Motor neuron (in vitro differentiated cells): ENCODE results near the gene FAM98C. TPM values are rescaled to one million over a fixed set of nuclear protein-coding genes. Genes with fewer than 3 reads are reported as not detected.
"Not testable (repeated sequence)": the region's sequence is repeated elsewhere in the genome, so short reads cannot be mapped to it uniquely, and the experiment has no call there.

Source experiments
- ATAC-seq, 8 experiments: fragments of 200-7000 bp; cut with Tn5 transposase; replicated peaks in 6 of 8; 2 replicates each; pipeline ENCODE4 v1.8.0; 2021; ENCODE audit warnings: mild to moderate bottlenecking in 8 of 8, moderate library complexity in 8 of 8
- H3K27ac ChIP-seq, 2 donors: fragments of 250-450 bp; sonication (Bioruptor Pico); 2 replicates each; pipeline ENCODE4 v1.9.0; 2021; ENCODE audit warnings: antibody characterized with exemption in 2 of 2, mild to moderate bottlenecking in 2 of 2, moderate library complexity in 1 of 2
- H3K4me1 ChIP-seq, 2 donors: fragments of 250-450 bp; sonication (Bioruptor Pico); replicated peaks in 1 of 2; 2 replicates each; pipeline ENCODE4 v1.6.1; 2021; ENCODE audit warnings: antibody characterized with exemption in 2 of 2, mild to moderate bottlenecking in 2 of 2, moderate library complexity in 1 of 2
- H3K4me3 ChIP-seq, 5 donors: fragments of 250-450 bp; sonication (Bioruptor Pico); 2 replicates each; pipeline ENCODE4 v1.9.0; 2021; ENCODE audit warnings: antibody characterized with exemption in 5 of 5, mild to moderate bottlenecking in 5 of 5, moderate library complexity in 4 of 5
- whole genome bisulfite sequencing, 10 experiments: fragments of 450-650 bp; shearing (Covaris generic); methylation state at CpG; one replicate each; pipeline ENCODE4 v1.0.0; 2022; 5-methylcytosine and 5-hydroxymethylcytosine counted together
- in situ Hi-C, 9 experiments: fragments of 400-800 bp; cut with MboI; loops; one replicate each; pipeline ENCODE4 v1.15.0; 2021; ENCODE audit warnings: low sequenced_read_pairs in 9 of 9, low pct_unique_long_range_greater_than_20kb in 2 of 9; ENCODE audit not compliant: unreplicated experiment in 9 of 9
- total RNA-seq, 8 experiments: library from RNA; unstranded; fragments of 300-600 nt; gene quantifications; 2 replicates each; pipeline versions ENCODE4 v1.2.3 to v1.2.4, GENCODE V29; 2022

FAM98C gene
- total RNA-seq, 8 experiments from 2014 or later, result 7.8 to 13.6 (median 12.2) TPM

DNA sequence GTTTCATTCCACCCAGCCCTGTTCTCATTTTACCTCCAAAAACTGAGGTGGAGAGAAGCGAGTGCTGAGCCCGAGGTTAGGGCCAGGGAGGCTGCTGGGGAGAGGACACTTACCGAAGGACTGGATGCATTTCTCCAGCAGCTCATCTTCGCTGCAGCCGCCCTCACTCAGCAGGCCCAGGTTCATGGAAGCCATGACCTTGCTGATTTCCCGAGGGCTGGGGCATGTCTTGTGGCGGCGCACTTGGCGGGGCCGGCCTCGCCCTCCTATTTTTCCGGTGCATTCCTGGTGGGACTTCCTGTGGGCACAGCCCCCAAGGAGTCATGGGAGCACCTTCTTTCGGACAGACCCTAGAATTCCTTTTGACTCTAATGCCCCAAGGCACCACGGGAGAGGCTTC, 19.0 kb downstream of the FAM98C start:
- Histone ChIP-seq H3K27ac (no peak overlapping the region), H3K4me3 (no peak overlapping the region), H3K4me1 (peaks cover 11 to 17% of the 10 kb centered on the region in 2 donors)
- 56 to 87% (median 80%) methylated on average over 1 to 13 of the region's 14 CpGs; no CpG with 5 or more reads in 3 of the 10 experiments for WGBS, 10 experiments
- no peak for ATAC-seq
- in situ Hi-C loops, result loop anchor here in 6 of 9 experiments (25.0 kb wide), 3 partner anchors 215 to 515 kb away; partner anchors contain the start of genes CCER2 (in 3 of the 6), ACTN4 (in 2 of the 6), MRPS12 (in 1 of the 6) and SARS2 (in 1 of the 6)

DNA sequence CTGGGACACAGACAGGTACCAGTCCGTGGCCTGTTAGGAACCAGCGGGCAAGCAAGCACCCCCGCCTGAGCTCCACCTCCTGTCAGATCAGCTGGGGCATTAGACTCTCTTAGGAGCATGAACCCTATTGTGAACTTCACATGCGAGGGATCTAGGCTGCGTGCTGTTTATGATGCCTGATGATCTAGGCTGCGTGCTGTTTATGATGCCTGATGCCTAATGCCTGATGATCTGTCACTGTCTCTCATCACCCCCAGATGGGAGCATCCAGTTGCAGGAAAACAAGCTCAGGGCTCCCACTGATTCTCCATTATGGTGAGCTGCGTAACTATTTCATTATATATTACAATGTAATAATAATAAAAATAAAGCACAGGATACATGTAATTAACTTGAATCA, 19.5 kb downstream of the FAM98C start:
- in situ Hi-C loops, result loop anchor here in 6 of 9 experiments (25.0 kb wide), 3 partner anchors 215 to 515 kb away; partner anchors contain the start of genes CCER2 (in 3 of the 6), ACTN4 (in 2 of the 6), MRPS12 (in 1 of the 6) and SARS2 (in 1 of the 6)
- H3K4me3 ChIP-seq, result no peak overlapping the region
- peaks cover 11 to 17% of the 10 kb centered on the region in 2 donors for H3K4me1 ChIP-seq
- ATAC-seq, result peak in 1 of 8 experiments; percentile 10
- H3K27ac ChIP-seq, result no peak overlapping the region
- 40 to 100% (median 71%) methylated on average over 1 to 5 of the region's 7 CpGs; no CpG with 5 or more reads in 2 of the 10 experiments for WGBS, 10 experiments

DNA sequence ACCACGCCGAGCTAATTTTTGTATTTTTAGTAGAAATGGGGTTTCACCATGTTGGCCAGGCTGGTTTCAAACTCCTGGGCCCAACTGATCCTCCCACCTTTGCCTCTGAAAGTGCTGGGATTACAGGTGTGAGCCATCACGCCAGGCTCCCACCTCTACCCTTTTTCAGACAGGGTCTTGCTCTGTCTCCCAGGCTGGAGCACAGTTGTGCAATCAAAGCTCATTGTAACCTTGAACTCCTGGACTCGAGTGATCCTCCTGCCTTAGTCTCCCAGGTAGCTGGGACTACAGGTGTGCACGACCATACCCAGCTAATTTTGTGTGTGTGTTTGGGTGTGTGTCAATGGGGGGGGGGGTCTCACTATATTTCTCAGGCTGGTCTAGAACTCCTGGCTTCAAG, 21.4 kb downstream of the FAM98C start:
- 0 to 82% (median 39%) methylated on average over 1 to 2 of the region's 5 CpGs; no CpG with 5 or more reads in 6 of the 10 experiments for WGBS, 10 experiments
- in situ Hi-C loops, result loop anchor here in 6 of 9 experiments (25.0 kb wide), 3 partner anchors 213 to 513 kb away; partner anchors contain the start of genes CCER2 (in 3 of the 6), ACTN4 (in 2 of the 6), MRPS12 (in 1 of the 6) and SARS2 (in 1 of the 6)
- H3K27ac ChIP-seq, result no peak overlapping the region
- no peak for ATAC-seq
- peaks cover 5 to 8% of the 10 kb centered on the region in 2 donors for H3K4me1 ChIP-seq
- no peak overlapping the region for H3K4me3 ChIP-seq

DNA sequence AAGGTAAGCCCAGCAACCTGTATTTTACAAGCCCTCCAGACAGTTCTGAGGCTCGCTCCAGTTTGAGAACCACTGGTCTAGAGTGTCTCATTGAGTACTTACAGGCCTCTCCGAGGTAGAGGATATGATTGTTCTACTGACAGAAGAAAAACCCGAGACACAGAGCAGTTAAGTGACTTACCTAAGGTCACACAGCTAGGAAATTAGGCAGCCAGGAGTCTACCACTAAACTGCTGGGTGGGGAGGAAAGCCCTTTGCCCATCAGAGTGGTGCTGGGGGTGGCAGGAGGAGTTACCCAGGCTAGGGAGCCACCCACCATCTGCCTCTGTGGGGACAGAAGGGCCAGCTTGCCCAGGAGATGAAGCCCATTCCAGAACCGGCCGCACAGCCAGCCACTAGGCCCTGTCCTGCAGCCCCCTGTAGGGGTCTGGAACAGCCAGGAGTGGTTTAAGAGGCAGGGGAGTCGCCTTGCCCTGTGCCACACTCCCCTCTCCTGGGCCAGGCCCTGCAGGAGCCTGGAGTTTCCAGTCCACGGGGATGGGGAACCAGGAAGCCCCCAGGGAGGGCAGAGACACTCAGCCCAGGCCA, 22.4 kb downstream of the FAM98C start:
- in situ Hi-C loops, result no loop called here
- peaks cover 5 to 8% of the 10 kb centered on the region in 2 donors for H3K4me1 ChIP-seq
- WGBS, 10 experiments, result 15 to 100% (median 95%) methylated on average over 1 to 4 of the region's 7 CpGs; no CpG with 5 or more reads in 4 of the 10 experiments
- H3K27ac ChIP-seq, result no peak overlapping the region
- H3K4me3 ChIP-seq, result no peak overlapping the region
- ATAC-seq, result peak in 1 of 8 experiments; percentile 24

DNA sequence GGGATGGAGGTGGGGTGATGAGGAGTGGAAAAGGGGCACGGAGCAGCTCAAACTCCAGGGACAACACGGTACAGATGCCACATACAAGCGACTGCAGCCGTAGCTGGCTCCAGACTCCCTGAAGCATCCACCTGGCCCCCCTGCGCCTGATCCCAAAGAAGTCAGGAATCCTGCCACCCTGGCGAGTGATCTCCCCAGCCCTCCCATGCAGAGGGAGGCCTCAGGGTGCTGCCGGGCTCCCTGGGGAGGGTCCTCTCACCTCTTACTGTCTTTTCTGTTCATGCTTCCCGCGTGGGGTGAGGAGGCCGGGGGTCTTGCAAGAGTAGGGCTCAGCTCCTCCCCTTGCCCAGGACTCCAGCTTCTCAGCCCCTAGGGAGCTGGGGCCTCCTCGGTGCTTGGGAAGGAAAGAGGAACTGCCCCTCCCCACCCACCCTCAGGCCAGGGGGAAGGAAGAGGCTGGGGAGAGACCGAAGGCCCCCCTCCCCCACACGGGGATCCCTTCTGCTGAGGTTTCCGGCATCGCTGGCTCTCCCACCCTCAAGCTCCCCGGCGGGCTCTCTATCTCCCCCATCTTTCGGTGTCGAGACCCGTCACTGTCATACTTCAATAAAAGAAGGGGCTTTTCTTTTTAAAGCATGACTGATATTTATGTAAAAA, 23.0 kb downstream of the FAM98C start, which contains the start of gene RASGRP4:
Gene RASGRP4, minus strand, starts transcription at position 410 of the 657 bp plus-strand sequence. Its CDS starts 128 bp downstream, at position 282.
- no peak within 1 kb of the TSS for H3K4me3 ChIP-seq

DNA sequence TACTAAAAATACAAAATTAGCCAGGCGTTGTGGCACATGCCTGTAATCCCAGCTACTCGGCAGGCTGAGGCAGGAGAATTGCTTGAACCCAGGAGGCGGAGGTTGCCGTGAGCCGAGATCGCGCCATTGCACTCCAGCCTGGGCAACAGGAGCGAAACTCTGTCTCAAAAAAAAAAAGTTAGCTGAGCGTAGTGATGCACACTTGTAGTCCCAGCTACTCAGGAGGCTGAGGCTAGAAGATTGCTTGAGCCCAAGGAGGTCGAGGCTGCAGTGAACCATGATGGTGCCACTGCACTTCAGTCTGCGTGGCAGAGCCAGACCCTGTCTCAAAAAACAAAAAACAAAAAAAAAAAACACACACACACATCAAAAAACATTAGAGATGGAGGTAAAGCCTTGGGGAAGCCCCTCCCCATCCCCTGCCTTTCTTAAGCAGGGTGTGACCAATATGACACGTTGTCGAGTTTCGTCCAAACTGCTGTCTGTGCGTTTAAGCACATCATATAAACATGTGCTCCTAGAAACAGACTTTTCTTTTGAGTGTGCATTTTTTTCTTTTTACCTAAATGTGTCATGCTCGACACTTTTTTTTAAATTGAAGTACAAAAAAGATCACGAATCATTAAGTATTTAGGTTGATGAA, 24.3 kb downstream of the FAM98C start:
- H3K4me1 ChIP-seq, H3K4me3 ChIP-seq, in situ Hi-C loops, ATAC-seq, H3K27ac ChIP-seq: not testable (repeated sequence)
- WGBS, 10 experiments, result 0 to 89% (median 80%) methylated on average over 1 to 8 of the region's 17 CpGs; no CpG with 5 or more reads in 1 of the 10 experiments

More for the DNA sequence above, 23.0 kb downstream of the FAM98C start, which contains the start of gene RASGRP4:
- in situ Hi-C loops, result no loop called here
- Histone ChIP-seq H3K4me1 (peaks cover 5 to 8% of the 10 kb centered on the region in 2 donors), H3K27ac (no peak within 1 kb of the TSS)
- 20 to 76% (median 44%) methylated on average over 1 to 6 of the region's 20 CpGs; no CpG with 5 or more reads in 4 of the 10 experiments for WGBS, 10 experiments
- ATAC-seq, result peak in 5 of 8 experiments; percentile 10 to 44 (median 14)

DNA sequence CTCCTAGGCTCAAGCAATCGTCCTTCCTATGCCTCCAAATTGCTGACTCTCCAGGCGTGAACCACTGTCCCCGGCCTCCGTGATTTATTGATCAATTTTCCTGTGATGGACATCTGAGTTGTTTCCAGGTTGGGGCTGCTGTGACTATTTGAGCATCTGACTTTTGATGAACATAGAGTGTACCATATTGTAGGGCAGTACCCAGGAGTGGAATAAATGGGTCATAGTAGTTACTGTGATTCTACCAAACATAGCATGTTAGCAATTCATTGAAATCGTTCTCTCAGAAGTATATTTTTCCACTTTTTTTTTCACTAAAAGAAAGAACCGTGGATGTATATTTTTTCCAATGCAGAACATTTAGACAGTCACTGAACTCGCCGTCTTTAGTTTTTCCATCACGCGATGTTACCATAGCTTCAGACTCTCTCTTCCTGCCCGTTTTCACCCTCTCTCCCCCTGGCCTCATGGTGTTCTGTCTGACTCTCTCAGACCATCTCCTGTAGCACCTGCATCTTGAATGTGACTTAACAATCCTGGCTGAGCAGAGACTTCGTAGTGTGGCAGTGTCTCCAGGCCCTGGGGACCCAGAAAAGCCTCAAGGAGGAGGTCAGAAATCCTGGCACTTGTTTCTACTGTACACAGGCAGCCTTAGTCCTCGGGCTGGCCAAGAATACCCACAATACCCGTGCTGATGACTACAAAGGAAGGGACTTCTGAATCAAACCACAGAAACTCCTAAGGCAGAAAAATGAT, 26.3 kb downstream of the FAM98C start:
- H3K27ac ChIP-seq, result no peak overlapping the region
- 25 to 89% (median 59%) methylated on average over 2 to 12 of the region's 14 CpGs for WGBS, 10 experiments
- peaks cover 10 to 14% of the 10 kb centered on the region in 2 donors for H3K4me1 ChIP-seq
- no peak overlapping the region for H3K4me3 ChIP-seq
- in situ Hi-C loops, result no loop called here
- no peak for ATAC-seq

DNA sequence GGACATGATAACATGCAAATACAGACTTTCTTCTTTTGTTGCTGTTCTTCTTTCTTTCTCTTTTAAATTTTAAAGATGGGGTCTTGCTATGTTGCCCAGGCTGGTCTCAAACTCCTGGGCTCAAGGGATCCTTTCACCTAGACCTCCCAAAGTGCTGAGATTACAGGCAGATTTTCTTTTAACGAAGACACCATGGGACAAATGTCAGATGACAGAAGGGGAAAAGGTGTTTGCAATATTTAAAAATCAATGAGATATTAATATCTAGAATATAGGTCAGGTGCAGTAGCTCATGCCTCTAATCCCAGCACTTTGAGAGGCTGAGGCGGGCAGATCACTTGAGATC, 26.9 kb downstream of the FAM98C start:
- no peak for ATAC-seq
- no peak overlapping the region for H3K27ac ChIP-seq
- WGBS, 10 experiments, result 20 to 100% (median 79%) methylated on average over 1 to 2 of the region's 2 CpGs; no CpG with 5 or more reads in 2 of the 10 experiments
- in situ Hi-C loops, result no loop called here
- no peak overlapping the region for H3K4me3 ChIP-seq
- H3K4me1 ChIP-seq, result peaks cover 16 to 17% of the 10 kb centered on the region in 2 donors

DNA sequence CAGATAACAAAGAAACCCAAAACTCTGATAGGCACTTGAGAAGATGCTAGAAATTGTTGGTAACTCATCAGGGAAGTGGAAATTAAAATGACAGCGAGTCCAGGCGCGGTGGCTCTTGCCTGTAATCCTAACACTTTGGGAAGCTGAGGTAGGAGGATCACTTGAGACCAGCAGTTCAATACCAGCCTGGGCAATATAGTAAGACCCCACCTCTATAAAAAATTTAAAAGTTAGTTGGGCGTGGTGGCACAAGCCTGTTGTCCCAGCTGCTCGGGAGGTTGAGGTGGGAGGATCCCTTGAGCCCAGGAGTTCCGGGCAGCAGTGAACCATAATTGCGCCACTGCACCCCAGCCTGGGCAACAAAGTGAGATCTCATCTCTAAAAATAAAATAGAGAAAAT, 28.0 kb downstream of the FAM98C start:
- in situ Hi-C loops, result no loop called here
- WGBS, 10 experiments, result 47 to 100% (median 96%) methylated on average over 1 to 6 of the region's 7 CpGs
- no peak for ATAC-seq
- H3K4me3 ChIP-seq, result no peak overlapping the region
- H3K27ac ChIP-seq, result no peak overlapping the region
- peaks cover 18 to 19% of the 10 kb centered on the region in 2 donors for H3K4me1 ChIP-seq

DNA sequence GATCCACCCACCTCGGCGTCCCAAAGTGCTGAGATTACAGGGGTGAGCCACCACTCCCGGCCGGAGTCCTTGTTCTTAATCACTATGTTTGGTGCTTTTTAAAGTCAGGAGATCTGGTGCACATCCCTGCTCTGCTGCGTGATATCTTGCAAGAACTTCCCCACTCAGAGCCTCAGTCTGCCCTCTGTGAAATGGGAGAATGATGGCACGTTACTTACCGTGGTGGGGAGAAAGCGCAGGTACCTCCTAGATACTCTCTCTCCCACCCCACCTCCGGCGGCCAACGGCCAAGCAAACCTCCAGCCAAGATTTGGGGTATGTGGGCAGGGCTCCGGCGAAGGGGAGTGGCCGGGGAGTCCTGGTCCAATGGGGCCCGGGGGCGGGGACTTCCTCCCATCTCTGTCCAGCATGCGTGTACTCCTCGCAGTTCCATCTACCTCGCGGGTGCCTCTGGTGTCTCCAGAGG, 30.4 kb downstream of the FAM98C start, which contains the start of gene RYR1:
Gene RYR1, plus strand, starts transcription at position 424 of the 466 bp plus-strand sequence. CDS start 139 bp downstream, outside the sequence.
- in situ Hi-C loops, result no loop called here
- Histone ChIP-seq H3K4me1 (peaks cover 14 to 16% of the 10 kb centered on the region in 2 donors), H3K4me3 (peak within 1 kb of the TSS in 4 of 5 donors; percentile 3 to 31 (median 15)), H3K27ac (peak within 1 kb of the TSS in 1 of 2 donors; percentile 59)
- peak; percentile 46 to 98 (median 60) for ATAC-seq
- 11 to 53% (median 29%) methylated on average over 2 to 3 of the region's 20 CpGs; no CpG with 5 or more reads in 4 of the 10 experiments for WGBS, 10 experiments

DNA sequence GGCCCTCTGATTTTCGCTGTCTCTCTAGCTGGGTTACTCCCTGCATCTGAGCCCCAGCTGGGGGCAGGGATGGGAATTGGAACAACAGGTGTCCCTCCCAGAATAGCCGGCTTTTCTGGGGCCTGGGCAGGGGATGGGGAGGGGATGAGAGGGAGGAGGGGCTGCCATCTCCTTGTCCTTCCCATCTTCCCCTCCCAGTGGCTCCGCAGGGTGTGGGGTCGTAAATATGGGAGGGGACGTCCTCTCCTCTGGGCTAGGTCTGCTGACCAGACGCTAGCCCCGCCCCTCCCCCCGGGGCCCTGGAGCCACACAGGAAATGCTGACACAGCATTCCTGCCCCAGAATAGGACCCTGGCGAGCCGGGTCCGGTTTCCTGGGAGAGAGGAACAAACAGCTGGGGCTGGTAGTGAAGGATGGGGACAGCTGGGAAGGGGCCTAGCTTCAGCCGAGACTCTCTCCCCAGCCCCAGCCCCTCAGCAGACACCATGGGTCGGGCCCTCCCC, 31.7 kb downstream of the FAM98C start:
- Histone ChIP-seq H3K4me1 (peaks cover 14 to 16% of the 10 kb centered on the region in 2 donors), H3K4me3 (peak overlapping the region in 3 of 5 donors; percentile 11 to 31 (median 19)), H3K27ac (peak overlapping the region in 1 of 2 donors; percentile 59)
- in situ Hi-C loops, result no loop called here
- peak; percentile 21 to 92 (median 87) for ATAC-seq
- 0 to 20% (median 0%) methylated on average over 1 to 6 of the region's 13 CpGs; no CpG with 5 or more reads in 5 of the 10 experiments for WGBS, 10 experiments

DNA sequence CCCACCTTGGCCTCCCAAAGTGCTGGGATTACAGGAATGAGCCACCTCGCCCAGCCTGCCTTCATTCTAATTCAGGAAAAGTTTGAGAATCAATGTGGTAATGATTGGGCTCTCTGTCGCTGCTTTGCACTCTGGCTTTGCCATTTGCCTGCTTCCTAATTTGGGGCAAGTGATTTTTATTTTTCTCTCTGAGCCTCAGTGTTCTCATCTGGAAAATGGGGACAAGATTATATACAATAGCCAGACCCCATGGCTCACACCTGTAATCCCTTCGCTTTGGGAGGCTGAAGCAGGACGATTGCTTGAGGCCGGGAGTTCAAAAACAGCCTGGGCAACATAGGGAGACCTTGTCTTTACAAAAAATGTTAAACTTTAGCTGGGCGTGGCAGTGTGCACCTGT, 34.4 kb downstream of the FAM98C start:
- Histone ChIP-seq H3K27ac (no peak overlapping the region), H3K4me3 (no peak overlapping the region), H3K4me1 (peaks cover 16 to 18% of the 10 kb centered on the region in 2 donors)
- in situ Hi-C loops, result no loop called here
- WGBS, 10 experiments, result 17 to 100% (median 86%) methylated on average over 1 to 5 of the region's 6 CpGs; no CpG with 5 or more reads in 2 of the 10 experiments
- ATAC-seq, result no peak
